ENCODE measurements around the gene UMAD1. TPM values are rescaled to one million over a fixed set of nuclear protein-coding genes. Genes with fewer than 3 reads are reported as not detected.

Gene UMAD1
- total and polyA plus RNA-seq, 2 experiments from 2014 or later: 8.4 to 12.4 TPM

DNA sequence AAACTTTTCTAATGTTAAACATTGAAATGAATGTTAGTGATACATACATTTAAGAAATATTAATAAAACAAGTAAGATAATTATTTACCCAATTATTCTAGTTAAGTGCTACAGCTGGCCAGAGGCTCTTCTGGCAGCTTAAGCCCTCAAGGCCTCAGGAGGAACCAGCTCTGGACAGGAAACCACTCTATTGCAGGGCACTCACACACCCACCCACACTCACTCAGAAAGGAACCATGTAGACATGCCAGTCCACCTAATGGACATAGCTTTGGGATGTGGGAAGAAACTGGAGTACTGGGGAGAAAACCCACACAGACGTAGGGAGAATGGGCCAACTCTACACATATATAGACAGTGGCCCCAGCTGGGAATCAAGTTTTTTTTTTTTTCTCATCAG, 28.2 kb downstream of the UMAD1 start (continued):
- TF ChIP-seq, protein P1, sequence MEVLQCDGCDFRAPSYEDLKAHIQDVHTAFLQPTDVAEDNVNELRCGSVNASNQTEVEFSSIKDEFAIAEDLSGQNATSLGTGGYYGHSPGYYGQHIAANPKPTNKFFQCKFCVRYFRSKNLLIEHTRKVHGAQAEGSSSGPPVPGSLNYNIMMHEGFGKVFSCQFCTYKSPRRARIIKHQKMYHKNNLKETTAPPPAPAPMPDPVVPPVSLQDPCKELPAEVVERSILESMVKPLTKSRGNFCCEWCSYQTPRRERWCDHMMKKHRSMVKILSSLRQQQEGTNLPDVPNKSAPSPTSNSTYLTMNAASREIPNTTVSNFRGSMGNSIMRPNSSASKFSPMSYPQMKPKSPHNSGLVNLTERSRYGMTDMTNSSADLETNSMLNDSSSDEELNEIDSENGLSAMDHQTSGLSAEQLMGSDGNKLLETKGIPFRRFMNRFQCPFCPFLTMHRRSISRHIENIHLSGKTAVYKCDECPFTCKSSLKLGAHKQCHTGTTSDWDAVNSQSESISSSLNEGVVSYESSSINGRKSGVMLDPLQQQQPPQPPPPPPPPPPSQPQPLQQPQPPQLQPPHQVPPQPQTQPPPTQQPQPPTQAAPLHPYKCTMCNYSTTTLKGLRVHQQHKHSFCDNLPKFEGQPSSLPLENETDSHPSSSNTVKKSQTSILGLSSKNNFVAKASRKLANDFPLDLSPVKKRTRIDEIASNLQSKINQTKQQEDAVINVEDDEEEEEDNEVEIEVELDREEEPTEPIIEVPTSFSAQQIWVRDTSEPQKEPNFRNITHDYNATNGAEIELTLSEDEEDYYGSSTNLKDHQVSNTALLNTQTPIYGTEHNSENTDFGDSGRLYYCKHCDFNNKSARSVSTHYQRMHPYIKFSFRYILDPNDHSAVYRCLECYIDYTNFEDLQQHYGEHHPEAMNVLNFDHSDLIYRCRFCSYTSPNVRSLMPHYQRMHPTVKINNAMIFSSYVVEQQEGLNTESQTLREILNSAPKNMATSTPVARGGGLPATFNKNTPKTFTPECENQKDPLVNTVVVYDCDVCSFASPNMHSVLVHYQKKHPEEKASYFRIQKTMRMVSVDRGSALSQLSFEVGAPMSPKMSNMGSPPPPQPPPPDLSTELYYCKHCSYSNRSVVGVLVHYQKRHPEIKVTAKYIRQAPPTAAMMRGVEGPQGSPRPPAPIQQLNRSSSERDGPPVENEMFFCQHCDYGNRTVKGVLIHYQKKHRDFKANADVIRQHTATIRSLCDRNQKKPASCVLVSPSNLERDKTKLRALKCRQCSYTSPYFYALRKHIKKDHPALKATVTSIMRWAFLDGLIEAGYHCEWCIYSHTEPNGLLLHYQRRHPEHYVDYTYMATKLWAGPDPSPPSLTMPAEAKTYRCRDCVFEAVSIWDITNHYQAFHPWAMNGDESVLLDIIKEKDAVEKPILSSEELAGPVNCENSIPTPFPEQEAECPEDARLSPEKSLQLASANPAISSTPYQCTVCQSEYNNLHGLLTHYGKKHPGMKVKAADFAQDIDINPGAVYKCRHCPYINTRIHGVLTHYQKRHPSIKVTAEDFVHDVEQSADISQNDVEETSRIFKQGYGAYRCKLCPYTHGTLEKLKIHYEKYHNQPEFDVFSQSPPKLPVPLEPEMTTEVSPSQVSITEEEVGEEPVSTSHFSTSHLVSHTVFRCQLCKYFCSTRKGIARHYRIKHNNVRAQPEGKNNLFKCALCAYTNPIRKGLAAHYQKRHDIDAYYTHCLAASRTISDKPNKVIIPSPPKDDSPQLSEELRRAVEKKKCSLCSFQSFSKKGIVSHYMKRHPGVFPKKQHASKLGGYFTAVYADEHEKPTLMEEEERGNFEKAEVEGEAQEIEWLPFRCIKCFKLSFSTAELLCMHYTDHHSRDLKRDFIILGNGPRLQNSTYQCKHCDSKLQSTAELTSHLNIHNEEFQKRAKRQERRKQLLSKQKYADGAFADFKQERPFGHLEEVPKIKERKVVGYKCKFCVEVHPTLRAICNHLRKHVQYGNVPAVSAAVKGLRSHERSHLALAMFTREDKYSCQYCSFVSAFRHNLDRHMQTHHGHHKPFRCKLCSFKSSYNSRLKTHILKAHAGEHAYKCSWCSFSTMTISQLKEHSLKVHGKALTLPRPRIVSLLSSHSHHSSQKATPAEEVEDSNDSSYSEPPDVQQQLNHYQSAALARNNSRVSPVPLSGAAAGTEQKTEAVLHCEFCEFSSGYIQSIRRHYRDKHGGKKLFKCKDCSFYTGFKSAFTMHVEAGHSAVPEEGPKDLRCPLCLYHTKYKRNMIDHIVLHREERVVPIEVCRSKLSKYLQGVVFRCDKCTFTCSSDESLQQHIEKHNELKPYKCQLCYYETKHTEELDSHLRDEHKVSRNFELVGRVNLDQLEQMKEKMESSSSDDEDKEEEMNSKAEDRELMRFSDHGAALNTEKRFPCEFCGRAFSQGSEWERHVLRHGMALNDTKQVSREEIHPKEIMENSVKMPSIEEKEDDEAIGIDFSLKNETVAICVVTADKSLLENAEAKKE (CRISPR knock-in tag; IDR thresholded peaks at IDR 0.05): no peak
- TF ChIP-seq STAT1 (IDR thresholded peaks at IDR 0.05; ENCODE audit: unreplicated experiment) (no peak), JUNB (IDR thresholded peaks at IDR 0.05; ENCODE audit: unreplicated experiment) (no peak)

DNA sequence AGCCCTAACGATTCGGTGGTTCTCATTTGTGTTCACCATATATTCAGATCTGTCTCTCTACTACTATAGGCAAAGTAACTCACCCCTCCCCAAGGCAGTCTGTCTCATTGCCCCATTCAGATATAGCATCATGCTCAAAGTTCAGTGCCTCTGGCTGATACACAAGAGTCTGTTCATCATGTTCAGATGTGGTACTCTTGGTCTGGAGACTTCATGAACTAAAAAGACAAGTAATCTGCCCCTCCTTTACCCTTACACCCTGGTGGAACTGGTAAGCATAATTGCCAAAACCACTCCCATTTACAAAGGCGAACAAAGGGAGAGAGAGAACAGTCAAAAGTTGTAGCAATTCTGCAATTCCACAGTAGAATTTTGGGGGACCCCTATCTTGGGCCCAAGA, 29.9 kb downstream of the UMAD1 start:
- Mint-ChIP-seq H3K36me3 (ENCODE audit: low read depth) (no peaks in the 10 kb centered on the region), H3K4me3 (no peak overlapping the region), H3K4me1 (peaks cover 10% of the 10 kb centered on the region; the same call in 2 of the 3 replicates), H3K27ac (no peak overlapping the region), H3K9me3 (no peaks in the 10 kb centered on the region), H3K27me3 (ENCODE audit: insufficient read depth, low read depth, poor library complexity) (no peaks in the 10 kb centered on the region)
- H3K4me2 ChIP-seq: no peak overlapping the region
- no peaks in the 10 kb centered on the region for H3K27me3 ChIP-seq (ENCODE audit: insufficient read depth)
- H3K9me2 ChIP-seq (ENCODE audit: insufficient read depth): no peaks in the 10 kb centered on the region; the same call in 1 of the 2 replicates
- no peaks in the 10 kb centered on the region for H3F3A ChIP-seq (replicated peaks; ENCODE audit: low read depth)
- DNase-seq (ENCODE audit: low spot score) (no peak), ATAC-seq (no peak)
- H3K79me2 ChIP-seq (replicated peaks; ENCODE audit: insufficient read depth): peaks cover 8% of the 10 kb centered on the region; the same call in 1 of the 2 replicates
- no peak overlapping the region for H3K4me3 ChIP-seq
- H3K36me3 ChIP-seq (ENCODE audit: insufficient read depth): no peaks in the 10 kb centered on the region
- H2AFZ ChIP-seq: no peak overlapping the region
- H3K27ac ChIP-seq (ENCODE audit: low read depth): no peak overlapping the region
- no peaks in the 10 kb centered on the region for H4K20me1 ChIP-seq (replicated peaks; ENCODE audit: insufficient read depth)
- peaks cover 9% of the 10 kb centered on the region; the same call in 1 of the 2 replicates for H3K4me1 ChIP-seq (ENCODE audit: insufficient read depth)
- TF ChIP-seq, protein P2, sequence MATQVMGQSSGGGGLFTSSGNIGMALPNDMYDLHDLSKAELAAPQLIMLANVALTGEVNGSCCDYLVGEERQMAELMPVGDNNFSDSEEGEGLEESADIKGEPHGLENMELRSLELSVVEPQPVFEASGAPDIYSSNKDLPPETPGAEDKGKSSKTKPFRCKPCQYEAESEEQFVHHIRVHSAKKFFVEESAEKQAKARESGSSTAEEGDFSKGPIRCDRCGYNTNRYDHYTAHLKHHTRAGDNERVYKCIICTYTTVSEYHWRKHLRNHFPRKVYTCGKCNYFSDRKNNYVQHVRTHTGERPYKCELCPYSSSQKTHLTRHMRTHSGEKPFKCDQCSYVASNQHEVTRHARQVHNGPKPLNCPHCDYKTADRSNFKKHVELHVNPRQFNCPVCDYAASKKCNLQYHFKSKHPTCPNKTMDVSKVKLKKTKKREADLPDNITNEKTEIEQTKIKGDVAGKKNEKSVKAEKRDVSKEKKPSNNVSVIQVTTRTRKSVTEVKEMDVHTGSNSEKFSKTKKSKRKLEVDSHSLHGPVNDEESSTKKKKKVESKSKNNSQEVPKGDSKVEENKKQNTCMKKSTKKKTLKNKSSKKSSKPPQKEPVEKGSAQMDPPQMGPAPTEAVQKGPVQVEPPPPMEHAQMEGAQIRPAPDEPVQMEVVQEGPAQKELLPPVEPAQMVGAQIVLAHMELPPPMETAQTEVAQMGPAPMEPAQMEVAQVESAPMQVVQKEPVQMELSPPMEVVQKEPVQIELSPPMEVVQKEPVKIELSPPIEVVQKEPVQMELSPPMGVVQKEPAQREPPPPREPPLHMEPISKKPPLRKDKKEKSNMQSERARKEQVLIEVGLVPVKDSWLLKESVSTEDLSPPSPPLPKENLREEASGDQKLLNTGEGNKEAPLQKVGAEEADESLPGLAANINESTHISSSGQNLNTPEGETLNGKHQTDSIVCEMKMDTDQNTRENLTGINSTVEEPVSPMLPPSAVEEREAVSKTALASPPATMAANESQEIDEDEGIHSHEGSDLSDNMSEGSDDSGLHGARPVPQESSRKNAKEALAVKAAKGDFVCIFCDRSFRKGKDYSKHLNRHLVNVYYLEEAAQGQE (IDR thresholded peaks at IDR 0.05; ENCODE audit: unreplicated experiment): no peak
- no peak for TF ChIP-seq EZH2phosphoT487 (IDR thresholded peaks at IDR 0.05; ENCODE audit: unreplicated experiment)
- TF ChIP-seq STAT1 (IDR thresholded peaks at IDR 0.05; ENCODE audit: unreplicated experiment): no peak
- no peak for TF ChIP-seq JUNB (IDR thresholded peaks at IDR 0.05; ENCODE audit: unreplicated experiment)
- no peak for TF ChIP-seq ZNF331 (CRISPR knock-in tag; IDR thresholded peaks at IDR 0.05; ENCODE audit: low read depth)
- TF ChIP-seq, protein P3, sequence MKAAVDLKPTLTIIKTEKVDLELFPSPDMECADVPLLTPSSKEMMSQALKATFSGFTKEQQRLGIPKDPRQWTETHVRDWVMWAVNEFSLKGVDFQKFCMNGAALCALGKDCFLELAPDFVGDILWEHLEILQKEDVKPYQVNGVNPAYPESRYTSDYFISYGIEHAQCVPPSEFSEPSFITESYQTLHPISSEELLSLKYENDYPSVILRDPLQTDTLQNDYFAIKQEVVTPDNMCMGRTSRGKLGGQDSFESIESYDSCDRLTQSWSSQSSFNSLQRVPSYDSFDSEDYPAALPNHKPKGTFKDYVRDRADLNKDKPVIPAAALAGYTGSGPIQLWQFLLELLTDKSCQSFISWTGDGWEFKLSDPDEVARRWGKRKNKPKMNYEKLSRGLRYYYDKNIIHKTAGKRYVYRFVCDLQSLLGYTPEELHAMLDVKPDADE (IDR thresholded peaks at IDR 0.05): no peak
- TF ChIP-seq, protein P4, sequence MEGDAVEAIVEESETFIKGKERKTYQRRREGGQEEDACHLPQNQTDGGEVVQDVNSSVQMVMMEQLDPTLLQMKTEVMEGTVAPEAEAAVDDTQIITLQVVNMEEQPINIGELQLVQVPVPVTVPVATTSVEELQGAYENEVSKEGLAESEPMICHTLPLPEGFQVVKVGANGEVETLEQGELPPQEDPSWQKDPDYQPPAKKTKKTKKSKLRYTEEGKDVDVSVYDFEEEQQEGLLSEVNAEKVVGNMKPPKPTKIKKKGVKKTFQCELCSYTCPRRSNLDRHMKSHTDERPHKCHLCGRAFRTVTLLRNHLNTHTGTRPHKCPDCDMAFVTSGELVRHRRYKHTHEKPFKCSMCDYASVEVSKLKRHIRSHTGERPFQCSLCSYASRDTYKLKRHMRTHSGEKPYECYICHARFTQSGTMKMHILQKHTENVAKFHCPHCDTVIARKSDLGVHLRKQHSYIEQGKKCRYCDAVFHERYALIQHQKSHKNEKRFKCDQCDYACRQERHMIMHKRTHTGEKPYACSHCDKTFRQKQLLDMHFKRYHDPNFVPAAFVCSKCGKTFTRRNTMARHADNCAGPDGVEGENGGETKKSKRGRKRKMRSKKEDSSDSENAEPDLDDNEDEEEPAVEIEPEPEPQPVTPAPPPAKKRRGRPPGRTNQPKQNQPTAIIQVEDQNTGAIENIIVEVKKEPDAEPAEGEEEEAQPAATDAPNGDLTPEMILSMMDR (conservative IDR thresholded peaks at IDR 0.05; ENCODE audit: low read depth in 2 of 2): no peak
